ENCODE results near the gene STAC3.
"Not testable (repeated sequence)": the region's sequence is repeated elsewhere in the genome, so short reads cannot be mapped to it uniquely, and the experiment has no call there.

Gene STAC3

DNA sequence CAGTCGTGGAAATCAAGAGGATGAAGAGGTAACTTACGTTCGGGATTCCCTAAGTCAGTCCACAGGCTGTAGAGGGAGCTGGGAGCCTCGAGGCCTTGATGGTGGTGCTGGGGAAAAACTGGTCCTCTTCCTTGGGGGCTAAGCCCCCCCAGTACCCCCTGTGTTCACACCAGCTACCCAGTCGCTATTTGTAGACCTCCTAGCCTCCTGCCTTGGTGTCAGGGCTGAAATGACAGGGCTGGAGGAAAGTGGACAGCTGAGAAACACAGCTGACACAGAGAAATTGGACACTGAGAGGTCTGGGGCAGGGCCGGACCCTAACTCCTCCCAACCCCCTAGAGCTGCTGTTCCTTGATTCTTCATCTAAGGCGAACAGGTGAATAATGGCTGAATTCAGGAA, at the start of gene STAC3:
TSS of gene STAC3 (minus strand) at position 232 of the 400 bp plus-strand sequence. CDS start 1,551 bp downstream, outside the sequence.
- TF ChIP-seq, protein P1, sequence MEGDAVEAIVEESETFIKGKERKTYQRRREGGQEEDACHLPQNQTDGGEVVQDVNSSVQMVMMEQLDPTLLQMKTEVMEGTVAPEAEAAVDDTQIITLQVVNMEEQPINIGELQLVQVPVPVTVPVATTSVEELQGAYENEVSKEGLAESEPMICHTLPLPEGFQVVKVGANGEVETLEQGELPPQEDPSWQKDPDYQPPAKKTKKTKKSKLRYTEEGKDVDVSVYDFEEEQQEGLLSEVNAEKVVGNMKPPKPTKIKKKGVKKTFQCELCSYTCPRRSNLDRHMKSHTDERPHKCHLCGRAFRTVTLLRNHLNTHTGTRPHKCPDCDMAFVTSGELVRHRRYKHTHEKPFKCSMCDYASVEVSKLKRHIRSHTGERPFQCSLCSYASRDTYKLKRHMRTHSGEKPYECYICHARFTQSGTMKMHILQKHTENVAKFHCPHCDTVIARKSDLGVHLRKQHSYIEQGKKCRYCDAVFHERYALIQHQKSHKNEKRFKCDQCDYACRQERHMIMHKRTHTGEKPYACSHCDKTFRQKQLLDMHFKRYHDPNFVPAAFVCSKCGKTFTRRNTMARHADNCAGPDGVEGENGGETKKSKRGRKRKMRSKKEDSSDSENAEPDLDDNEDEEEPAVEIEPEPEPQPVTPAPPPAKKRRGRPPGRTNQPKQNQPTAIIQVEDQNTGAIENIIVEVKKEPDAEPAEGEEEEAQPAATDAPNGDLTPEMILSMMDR (IDR thresholded peaks at IDR 0.05; ENCODE audit: low read depth, low read length, poor library complexity, severe bottlenecking) = no peak
- no peak for TF ChIP-seq EZH2phosphoT487 (IDR thresholded peaks at IDR 0.05; ENCODE audit: borderline replicate concordance, low read length)
- Histone ChIP-seq H3K4me1 (ENCODE audit: control insufficient read depth, low read length) (peaks cover 12% of the 10 kb centered on the region), H3K9me2 (replicated peaks; ENCODE audit: control insufficient read depth, low read length) (no peaks in the 10 kb centered on the region)

DNA sequence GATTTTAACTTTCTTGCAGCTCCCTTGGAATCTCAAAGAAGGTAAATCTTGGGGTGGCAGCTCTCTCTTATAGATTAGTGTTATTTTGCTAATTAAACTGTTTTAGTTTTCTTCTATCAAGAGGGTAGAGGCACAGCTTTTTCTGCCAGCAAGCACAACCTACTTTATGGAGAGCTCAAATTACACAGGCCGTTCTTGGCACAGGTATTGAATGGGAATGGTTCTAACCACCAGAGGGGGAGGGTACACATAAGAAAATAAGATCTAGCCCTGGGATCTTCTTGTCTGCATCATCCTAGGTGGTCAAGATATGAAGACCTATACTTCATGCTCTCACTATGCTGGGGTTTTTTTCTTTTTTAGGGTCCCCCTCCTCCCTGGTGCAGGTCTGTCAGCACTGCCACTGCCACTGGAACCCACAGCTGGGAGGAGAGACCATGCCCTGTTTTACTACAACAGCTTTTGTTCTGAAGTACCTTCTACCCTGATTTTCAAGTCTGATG, 48.6 kb upstream of the STAC3 start:
- peaks cover 45% of the 10 kb centered on the region for H3K36me3 ChIP-seq (ENCODE audit: control insufficient read depth, low read length)

More for the DNA sequence above, at the start of gene STAC3:
- Histone ChIP-seq H3K36me3 (ENCODE audit: control insufficient read depth, low read length) (peaks cover 11% of the 10 kb centered on the region), H3F3A (ENCODE audit: control insufficient read depth, insufficient read depth) (0 out of 2 replicates have a peak, but pooled peaks cover 2% of the 10 kb centered on the region), H3K4me2 (ENCODE audit: low read length) (no peak within 1 kb of the TSS), H3K9me3 (ENCODE audit: control insufficient read depth, insufficient read depth, low read length) (no peaks in the 10 kb centered on the region), H3K27ac (ENCODE audit: low read depth, low read length) (no peak within 1 kb of the TSS), H4K20me1 (ENCODE audit: control insufficient read depth, insufficient read depth, low read depth, low read length) (no peaks in the 10 kb centered on the region), H3K79me2 (ENCODE audit: control insufficient read depth, low read length) (peaks cover 3% of the 10 kb centered on the region), H3K27me3 (ENCODE audit: control insufficient read depth, low read length) (no peaks in the 10 kb centered on the region), H3K4me3 (ENCODE audit: low read length) (no peak within 1 kb of the TSS)

DNA sequence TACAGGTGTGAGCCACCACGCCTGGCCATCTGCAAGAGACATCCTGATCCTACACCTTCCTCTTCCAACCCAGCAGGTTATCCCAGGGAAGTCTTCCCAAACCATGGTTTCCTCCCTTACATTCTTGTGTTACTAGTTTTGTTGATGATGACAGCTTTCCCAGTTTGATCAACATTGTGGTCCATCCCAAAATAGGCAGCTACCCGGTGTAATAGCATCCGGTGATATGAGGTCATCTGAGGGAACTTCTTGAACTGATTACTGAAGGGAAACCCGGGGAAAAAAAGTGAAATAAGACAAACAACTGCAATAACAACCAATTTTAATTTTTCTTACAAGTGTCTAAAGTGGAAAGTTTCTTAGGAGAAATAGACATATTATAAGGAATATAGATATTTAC, 45.3 kb upstream of the STAC3 start:
- peaks cover 46% of the 10 kb centered on the region for H3K36me3 ChIP-seq (ENCODE audit: control insufficient read depth, low read length)
- no peak overlapping the region for H3K4me3 ChIP-seq (ENCODE audit: low read length)
- H3K9me3 ChIP-seq (ENCODE audit: control insufficient read depth, insufficient read depth, low read length) = no peaks in the 10 kb centered on the region
- H3K27me3 ChIP-seq (ENCODE audit: control insufficient read depth, low read length) = no peaks in the 10 kb centered on the region
- H4K20me1 ChIP-seq (ENCODE audit: control insufficient read depth, insufficient read depth, low read depth, low read length) = no peaks in the 10 kb centered on the region
- H3K4me2 ChIP-seq (ENCODE audit: low read length) = no peak overlapping the region
- H3F3A ChIP-seq (ENCODE audit: control insufficient read depth, insufficient read depth) = no peaks in the 10 kb centered on the region
- H3K27ac ChIP-seq (ENCODE audit: low read depth, low read length) = no peak overlapping the region
- no peaks in the 10 kb centered on the region for H3K79me2 ChIP-seq (ENCODE audit: control insufficient read depth, low read length)
- H3K9me2 ChIP-seq (replicated peaks; ENCODE audit: control insufficient read depth, low read length) = no peaks in the 10 kb centered on the region
- H3K4me1 ChIP-seq (ENCODE audit: control insufficient read depth, low read length) = no peaks in the 10 kb centered on the region
- TF ChIP-seq EZH2phosphoT487 (IDR thresholded peaks at IDR 0.05; ENCODE audit: borderline replicate concordance, low read length) = no peak

More for the DNA sequence above, 48.6 kb upstream of the STAC3 start:
- no peaks in the 10 kb centered on the region for H3K79me2 ChIP-seq (ENCODE audit: control insufficient read depth, low read length)
- no peaks in the 10 kb centered on the region for H4K20me1 ChIP-seq (ENCODE audit: control insufficient read depth, insufficient read depth, low read depth, low read length)
- H3K27me3 ChIP-seq (ENCODE audit: control insufficient read depth, low read length) = no peaks in the 10 kb centered on the region
- no peak overlapping the region for H3K4me2 ChIP-seq (ENCODE audit: low read length)
- no peaks in the 10 kb centered on the region for H3K9me3 ChIP-seq (ENCODE audit: control insufficient read depth, insufficient read depth, low read length)
- no peaks in the 10 kb centered on the region for H3K4me1 ChIP-seq (ENCODE audit: control insufficient read depth, low read length)
- H3K4me3 ChIP-seq (ENCODE audit: low read length) = no peak overlapping the region
- TF ChIP-seq EZH2phosphoT487 (IDR thresholded peaks at IDR 0.05; ENCODE audit: borderline replicate concordance, low read length) = no peak
- TF ChIP-seq, protein P1 (IDR thresholded peaks at IDR 0.05; ENCODE audit: low read depth, low read length, poor library complexity, severe bottlenecking) = no peak
- no peaks in the 10 kb centered on the region for H3K9me2 ChIP-seq (replicated peaks; ENCODE audit: control insufficient read depth, low read length)
- no peaks in the 10 kb centered on the region for H3F3A ChIP-seq (ENCODE audit: control insufficient read depth, insufficient read depth)
- H3K27ac ChIP-seq (ENCODE audit: low read depth, low read length) = no peak overlapping the region

DNA sequence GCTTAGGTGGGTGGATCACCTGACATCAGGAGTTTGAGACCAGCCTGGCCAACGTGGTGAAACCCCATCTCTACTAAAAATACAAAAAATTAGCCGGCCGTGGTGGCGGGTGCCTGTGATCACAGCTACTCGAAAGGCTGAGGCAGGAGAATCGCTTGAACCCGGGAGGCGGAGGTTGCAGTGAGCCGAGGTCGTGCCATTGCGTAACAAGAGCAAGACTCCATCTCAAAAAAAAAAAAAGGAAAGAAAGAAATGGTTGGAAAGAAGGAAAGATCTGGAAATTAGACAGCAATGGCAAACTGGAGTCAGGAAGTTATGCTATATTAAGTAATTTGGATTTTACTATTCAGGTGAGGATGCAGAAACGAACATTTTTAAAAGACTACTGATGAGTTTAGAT, 31.1 kb upstream of the STAC3 start:
- not testable (repeated sequence) for H3K4me2 ChIP-seq (ENCODE audit: low read length); H3K79me2 ChIP-seq (ENCODE audit: control insufficient read depth, low read length); H3K27me3 ChIP-seq (ENCODE audit: control insufficient read depth, low read length); H3K27ac ChIP-seq (ENCODE audit: low read depth, low read length); H3K9me3 ChIP-seq (ENCODE audit: control insufficient read depth, insufficient read depth, low read length); H3F3A ChIP-seq (ENCODE audit: control insufficient read depth, insufficient read depth); H3K9me2 ChIP-seq (replicated peaks; ENCODE audit: control insufficient read depth, low read length); H4K20me1 ChIP-seq (ENCODE audit: control insufficient read depth, insufficient read depth, low read depth, low read length); H3K4me3 ChIP-seq (ENCODE audit: low read length)
- peaks cover 26% of the 10 kb centered on the region for H3K4me1 ChIP-seq (ENCODE audit: control insufficient read depth, low read length)
- H3K36me3 ChIP-seq (ENCODE audit: control insufficient read depth, low read length) = peaks cover 41% of the 10 kb centered on the region

Data from DOHH2 (cell line).